Transverse colon (tissue), 4 donors: ENCODE measurements around the gene CAPN5. TPM values are rescaled to one million over a fixed set of nuclear protein-coding genes. Genes with fewer than 3 reads are reported as not detected.

Experiments
- DNase-seq: peaks from one replicate; pipeline ENCODE4 v3.0.0-alpha.2; 2019
- H3K27ac ChIP-seq, 4 donors: fragments of 200-600 bp; sonication (generic); 2 replicates each; pipeline ENCODE4 v1.5.1; 2016 to 2018; ENCODE audit warnings: inconsistent platforms in 4 of 4
- H3K27me3 ChIP-seq: fragments of 200-600 bp; sonication (generic); 2 replicates; pipeline ENCODE4 v1.5.1; 2017; ENCODE audit warnings: inconsistent platforms
- H3K36me3 ChIP-seq, 4 donors: fragments of 200-600 bp; sonication (generic); 2 replicates each; pipeline ENCODE4 v1.5.1; 2017 to 2019; ENCODE audit warnings: inconsistent platforms in 4 of 4
- H3K4me1 ChIP-seq, 4 donors: fragments of 200-600 bp; sonication (generic); 2 replicates each; pipeline ENCODE4 v1.5.1; 2017 to 2020; ENCODE audit warnings: inconsistent platforms in 4 of 4
- H3K4me3 ChIP-seq, 4 donors: fragments of 200-600 bp; sonication (generic); 1 replicate in 1 of 4; 2 replicates in 3 of 4; pipeline versions ENCODE4 v1.5.1 to v1.6.1; 2017 to 2019; ENCODE audit warnings: inconsistent platforms in 4 of 4
- H3K9me3 ChIP-seq, 2 donors: fragments of 200-600 bp; sonication (generic); 2 replicates each; pipeline ENCODE4 v1.5.1; 2017 to 2019; ENCODE audit warnings: inconsistent platforms in 2 of 2
- EP300 ChIP-seq: sonication (generic); formaldehyde crosslinking; IDR thresholded peaks from one replicate; pipeline ENCODE4 v1.6.1; 2017; ENCODE audit warnings: antibody characterized with exemption, low read depth
- POLR2A ChIP-seq: fragments of 450-650 bp; IDR thresholded peaks from one replicate; pipeline ENCODE4 v1.6.1; 2016; ENCODE audit warnings: antibody characterized with exemption, mild to moderate bottlenecking, moderate library complexity
- POLR2AphosphoS5 ChIP-seq, 3 donors: sonication (generic); formaldehyde crosslinking; IDR thresholded peaks; one replicate each; pipeline ENCODE4 v1.6.1; 2016; ENCODE audit warnings: antibody characterized with exemption in 3 of 3
- WGBS, 2 donors: methylation state at CpG; one replicate each; pipeline ENCODE4 v1.1.5; 2018; ENCODE audit warnings: low coverage in 1 of 2; 5-methylcytosine and 5-hydroxymethylcytosine counted together
- in situ Hi-C, 4 donors: fragments of 200-750 bp; cut with MboI; loops; one replicate each; pipeline versions ENCODE4 v1.15.0 to v1.15.1; 2017; ENCODE audit warnings: low sequenced_read_pairs in 3 of 4, low pct_ligation_motif_present in 1 of 4, low pct_unique_long_range_greater_than_20kb in 1 of 4
- intact Hi-C: fragments of 100-400 bp; cut with DNase I; formaldehyde crosslinking; loops from one replicate; pipeline ENCODE4 v1.15.1; 2023; ENCODE audit warnings: low total_unique reads
- total RNA-seq, 4 donors: library from RNA; depleted of rRNA; stranded (reverse); fragments of >200 nt; gene quantifications; one replicate each; pipeline ENCODE4 v1.1.0, GENCODE V29; 2016
- TF ChIP-seq, protein P1 (sequence below), 5 experiments: fragments of 200-600 bp in 3 of 5; fragments of 450-650 bp in 2 of 5; sonication (generic) in 3 of 5; IDR thresholded peaks; 1 replicate in 2 of 5; 2 replicates in 3 of 5; pipeline ENCODE4 v1.5.1; 2016 to 2017; ENCODE audit warnings: antibody characterized with exemption in 5 of 5, inconsistent platforms in 3 of 5, mild to moderate bottlenecking in 2 of 5, moderate library complexity in 1 of 5

The CAPN5 gene
- total RNA-seq, 4 donors from 2014 or later: 210 to 290 (median 214) TPM

GRCh38 chr11:77110836-77111235 lies 44.1 kb downstream of the CAPN5 start:
- Histone ChIP-seq H3K4me1 (peaks cover 20 to 45% (median 30%) of the 10 kb centered on the region in 4 donors), H3K27ac (peak overlapping the region in 1 of 4 donors; percentile 37), H3K27me3 (no peaks in the 10 kb centered on the region), H3K36me3 (peaks cover 0 to 7% (median 3%) of the 10 kb centered on the region in 4 donors), H3K4me3 (no peak overlapping the region), H3K9me3 (no peaks in the 10 kb centered on the region)
- TF ChIP-seq, protein P1, sequence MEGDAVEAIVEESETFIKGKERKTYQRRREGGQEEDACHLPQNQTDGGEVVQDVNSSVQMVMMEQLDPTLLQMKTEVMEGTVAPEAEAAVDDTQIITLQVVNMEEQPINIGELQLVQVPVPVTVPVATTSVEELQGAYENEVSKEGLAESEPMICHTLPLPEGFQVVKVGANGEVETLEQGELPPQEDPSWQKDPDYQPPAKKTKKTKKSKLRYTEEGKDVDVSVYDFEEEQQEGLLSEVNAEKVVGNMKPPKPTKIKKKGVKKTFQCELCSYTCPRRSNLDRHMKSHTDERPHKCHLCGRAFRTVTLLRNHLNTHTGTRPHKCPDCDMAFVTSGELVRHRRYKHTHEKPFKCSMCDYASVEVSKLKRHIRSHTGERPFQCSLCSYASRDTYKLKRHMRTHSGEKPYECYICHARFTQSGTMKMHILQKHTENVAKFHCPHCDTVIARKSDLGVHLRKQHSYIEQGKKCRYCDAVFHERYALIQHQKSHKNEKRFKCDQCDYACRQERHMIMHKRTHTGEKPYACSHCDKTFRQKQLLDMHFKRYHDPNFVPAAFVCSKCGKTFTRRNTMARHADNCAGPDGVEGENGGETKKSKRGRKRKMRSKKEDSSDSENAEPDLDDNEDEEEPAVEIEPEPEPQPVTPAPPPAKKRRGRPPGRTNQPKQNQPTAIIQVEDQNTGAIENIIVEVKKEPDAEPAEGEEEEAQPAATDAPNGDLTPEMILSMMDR (IDR thresholded peaks at IDR 0.05): no peak
- TF ChIP-seq EP300: no peak
- no peak for TF ChIP-seq POLR2A
- TF ChIP-seq POLR2AphosphoS5 (IDR thresholded peaks at IDR 0.05): no peak
- intact Hi-C loops (no loop called here), in situ Hi-C loops (no loop called here)
- 88% methylated on average over 4 of the region's 6 CpGs; no CpG with 5 or more reads in 1 of the 2 donors for WGBS, 2 donors
- no peak for DNase-seq

GRCh38 chr11:77111277-77111676 lies 44.5 kb downstream of the CAPN5 start:
- Histone ChIP-seq H3K36me3 (peaks cover 0 to 7% (median 3%) of the 10 kb centered on the region in 4 donors), H3K27me3 (no peaks in the 10 kb centered on the region), H3K27ac (peak overlapping the region in 1 of 4 donors; percentile 37), H3K4me1 (peaks cover 20 to 41% (median 26%) of the 10 kb centered on the region in 4 donors), H3K9me3 (no peaks in the 10 kb centered on the region), H3K4me3 (no peak overlapping the region)
- 58 to 67% methylated on average over 1 to 3 of the region's 3 CpGs for WGBS, 2 donors
- TF ChIP-seq POLR2A (no peak), POLR2AphosphoS5 (IDR thresholded peaks at IDR 0.05) (peak in 1 of 3 donors; percentile 5)
- no peak for DNase-seq
- in situ Hi-C loops (no loop called here), intact Hi-C loops (no loop called here)

DNA sequence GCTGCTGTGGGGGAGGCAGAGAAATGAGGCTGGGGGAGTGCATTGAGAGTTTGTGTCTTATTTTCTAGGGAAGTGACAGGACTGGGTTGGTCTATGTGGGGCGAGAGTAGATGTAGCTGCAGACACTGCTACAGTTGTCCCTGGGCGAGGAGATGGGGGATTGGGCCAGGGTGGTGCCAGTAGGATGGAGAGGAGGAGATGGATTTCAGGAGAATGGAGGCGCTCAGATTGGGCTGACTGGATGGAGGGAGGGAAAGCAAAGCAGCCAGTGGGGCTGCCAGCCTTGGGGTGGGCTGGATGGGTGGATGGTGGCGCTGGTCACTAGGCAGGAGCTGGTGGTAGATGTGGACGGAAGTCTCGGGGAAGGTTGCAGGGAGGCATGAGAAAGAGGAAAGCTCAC lies 45.2 kb downstream of the CAPN5 start:
- in situ Hi-C loops: no loop called here
- 88 to 100% methylated on average over 1 to 6 of the region's 6 CpGs for WGBS, 2 donors
- Histone ChIP-seq H3K4me3 (no peak overlapping the region), H3K27me3 (no peaks in the 10 kb centered on the region), H3K4me1 (peaks cover 20 to 34% (median 22%) of the 10 kb centered on the region in 4 donors), H3K27ac (no peak overlapping the region), H3K36me3 (peaks cover 0 to 7% (median 3%) of the 10 kb centered on the region in 4 donors), H3K9me3 (no peaks in the 10 kb centered on the region)
- TF ChIP-seq POLR2A: no peak
- TF ChIP-seq EP300: no peak
- TF ChIP-seq POLR2AphosphoS5 (IDR thresholded peaks at IDR 0.05): no peak
- TF ChIP-seq, protein P1 (IDR thresholded peaks at IDR 0.05): no peak
- intact Hi-C loops: no loop called here
- DNase-seq: no peak

GRCh38 chr11:77112641-77113381 lies 46.0 kb downstream of the CAPN5 start:
- TF ChIP-seq, protein P1 (IDR thresholded peaks at IDR 0.05): no peak
- no peak for TF ChIP-seq EP300
- no peak for TF ChIP-seq POLR2AphosphoS5 (IDR thresholded peaks at IDR 0.05)
- no peak for TF ChIP-seq POLR2A
- Histone ChIP-seq H3K4me1 (peaks cover 11 to 25% (median 13%) of the 10 kb centered on the region in 4 donors), H3K27ac (no peak overlapping the region), H3K36me3 (peaks cover 0 to 7% (median 3%) of the 10 kb centered on the region in 4 donors), H3K9me3 (no peaks in the 10 kb centered on the region), H3K4me3 (no peak overlapping the region), H3K27me3 (no peaks in the 10 kb centered on the region)
- in situ Hi-C loops: no loop called here
- DNase-seq: no peak
- WGBS, 2 donors: 90% methylated on average over 20 of the region's 20 CpGs; no CpG with 5 or more reads in 1 of the 2 donors
- intact Hi-C loops: no loop called here
